GM12865 (cell line): ENCODE data around the gene RAD51D.
A peak's percentile ranks its signal among the peaks of the same experiment; 100 is the strongest.
"Not testable (repeated sequence)": the region's sequence is repeated elsewhere in the genome, so short reads cannot be mapped to it uniquely, and the experiment has no call there.

Experiments used
- DNase-seq: peaks from one replicate; pipeline ENCODE4 v3.0.0; 2010; ENCODE audit warnings: low read depth
- H3K4me3 ChIP-seq: 2 replicates; pipeline ENCODE4 v1.5.1; 2011; ENCODE audit warnings: mild to moderate bottlenecking, low read depth, low read length, control low read depth
- CTCF ChIP-seq: IDR thresholded peaks from 2 replicates; pipeline ENCODE4 v1.5.1; 2011; ENCODE audit warnings: low read length, control low read depth, low read depth, inconsistent platforms; ENCODE audit not compliant: insufficient read depth; ENCODE audit errors: missing control alignments

The RAD51D gene

GRCh38 chr17:35129973-35130351 lies 10.3 kb upstream of the RAD51D start:
- no peak overlapping the region for H3K4me3 ChIP-seq
- no peak for TF ChIP-seq CTCF
- DNase-seq, result no peak

- no peak for TF ChIP-seq CTCF
- H3K4me3 ChIP-seq, result no peak overlapping the region
- no peak for DNase-seq
Measured at GRCh38 chr17:35129154-35129972, 9.7 kb upstream of the RAD51D start.

- TF ChIP-seq CTCF, result no peak
- no peak for DNase-seq
- no peak overlapping the region for H3K4me3 ChIP-seq
Measured at GRCh38 chr17:35127751-35128514, 8.3 kb upstream of the RAD51D start.

- no peak within 1 kb of the TSS for H3K4me3 ChIP-seq
- TF ChIP-seq CTCF, result no peak
- DNase-seq, result no peak
Measured at GRCh38 chr17:35121315-35121714, 1.7 kb upstream of the RAD51D start, which contains the start of gene FNDC8. TSS of gene FNDC8 (plus strand) at chr17:35121615. CDS start at chr17:35121694, 79 bp downstream.

GRCh38 chr17:35117984-35118383 lies 1.7 kb downstream of the RAD51D start:
- H3K4me3 ChIP-seq, result no peak overlapping the region
- DNase-seq, result peak; percentile 72
- peak; percentile 46 for TF ChIP-seq CTCF

GRCh38 chr17:35116845-35117244 lies 2.8 kb downstream of the RAD51D start:
- no peak for TF ChIP-seq CTCF
- no peak overlapping the region for H3K4me3 ChIP-seq
- no peak for DNase-seq

GRCh38 chr17:35110791-35111190 lies 8.9 kb downstream of the RAD51D start:
- H3K4me3 ChIP-seq, DNase-seq: not testable (repeated sequence)
